HG03565 (cell line): ENCODE data around the gene SPART.
"Not testable (repeated sequence)": the region's sequence is repeated elsewhere in the genome, so short reads cannot be mapped to it uniquely, and the experiment has no call there.

Source experiments
- ATAC-seq: cut with Tn5 transposase; IDR thresholded peaks from one replicate; pipeline ENCODE4 v1.9.1; 2021; ENCODE audit warnings: mild to moderate bottlenecking, moderate library complexity; ENCODE audit not compliant: unreplicated experiment

Gene SPART

GRCh38 chr13:36355632-36356031, 9.4 kb upstream of the SPART start:
- ATAC-seq: no peak

GRCh38 chr13:36354842-36355623, 8.8 kb upstream of the SPART start:
- ATAC-seq: no peak

DNA sequence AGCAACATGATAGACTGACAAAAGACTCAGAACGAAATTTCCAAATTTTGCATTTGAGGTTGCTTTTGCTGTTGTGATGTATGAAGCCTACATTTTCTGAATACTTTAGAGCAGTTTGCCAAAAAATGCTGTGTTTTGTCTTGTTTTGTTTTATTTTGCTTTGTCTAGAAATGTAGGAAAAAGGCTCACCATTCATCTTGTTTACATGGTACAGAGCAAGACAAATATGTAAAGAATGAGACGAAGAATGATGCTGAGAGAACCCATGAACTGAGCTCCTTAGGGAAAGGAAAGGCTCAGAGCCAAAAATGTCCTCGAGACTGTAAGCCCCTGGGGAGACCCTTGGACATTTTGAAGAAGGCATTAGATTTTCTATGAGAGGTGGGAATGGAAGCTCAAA, 6.8 kb upstream of the SPART start:
- no peak for ATAC-seq

- ATAC-seq: no peak
Observed at GRCh38 chr13:36352350-36352749, 6.2 kb upstream of the SPART start.

DNA sequence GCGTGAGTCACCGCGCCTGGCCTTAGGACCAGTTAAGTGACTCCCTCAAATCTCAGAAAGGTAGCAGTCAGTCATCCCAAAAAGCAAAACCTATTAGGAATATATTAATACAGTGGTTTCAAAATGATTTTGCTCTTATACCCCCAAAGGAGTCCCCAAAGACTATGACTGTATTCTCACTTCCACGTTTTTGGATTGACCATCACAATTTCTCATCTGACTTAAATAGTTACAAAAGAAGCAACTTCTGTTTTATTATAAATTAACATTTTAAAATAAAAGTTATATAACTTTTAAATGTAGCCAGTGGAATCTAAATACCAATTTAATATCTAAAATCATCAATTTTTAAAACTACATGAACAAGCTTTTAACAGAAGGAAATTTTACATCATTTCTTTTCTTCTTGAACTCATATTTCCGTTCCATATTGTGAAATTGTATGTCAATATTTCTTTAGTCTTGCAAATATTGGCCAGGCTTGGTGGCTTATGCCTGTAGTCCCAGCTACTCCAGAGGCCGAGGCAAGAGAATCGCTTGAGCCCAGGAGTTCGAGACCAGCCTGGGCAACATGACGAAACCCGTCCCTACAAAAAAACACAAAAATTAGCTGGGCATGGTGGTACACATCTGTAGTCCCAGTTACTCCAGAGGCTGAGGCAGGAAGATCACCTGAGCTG, 1.5 kb upstream of the SPART start:
- ATAC-seq: no peak

GRCh38 chr13:36345438-36346221, 564 bp downstream of the SPART start:
- ATAC-seq: no peak

GRCh38 chr13:36344886-36345437, 1.2 kb downstream of the SPART start:
- no peak for ATAC-seq

GRCh38 chr13:36344173-36344572, 2.0 kb downstream of the SPART start:
- no peak for ATAC-seq

- ATAC-seq: no peak
Observed at GRCh38 chr13:36343766-36344165, 2.4 kb downstream of the SPART start.

- ATAC-seq: no peak
Observed at GRCh38 chr13:36342715-36343114, 3.5 kb downstream of the SPART start.

DNA sequence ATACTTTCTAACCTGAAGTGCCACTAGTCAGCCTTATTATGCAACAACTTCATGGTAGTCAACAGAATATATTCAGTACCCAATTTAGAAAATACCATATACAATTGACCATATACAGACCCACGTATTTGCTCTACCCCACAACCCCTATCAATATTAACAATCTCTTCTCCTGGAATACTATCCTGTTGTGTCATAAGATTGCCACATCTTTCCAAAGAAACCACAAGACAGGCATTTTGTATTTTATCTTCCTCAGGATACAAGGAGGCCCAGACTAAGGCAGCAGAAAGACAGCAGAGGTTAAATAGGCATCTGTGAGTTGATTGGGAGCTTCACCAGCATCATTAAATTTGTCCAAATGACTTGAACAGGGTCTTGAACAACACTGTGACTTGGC, 4.5 kb downstream of the SPART start:
- ATAC-seq: no peak

DNA sequence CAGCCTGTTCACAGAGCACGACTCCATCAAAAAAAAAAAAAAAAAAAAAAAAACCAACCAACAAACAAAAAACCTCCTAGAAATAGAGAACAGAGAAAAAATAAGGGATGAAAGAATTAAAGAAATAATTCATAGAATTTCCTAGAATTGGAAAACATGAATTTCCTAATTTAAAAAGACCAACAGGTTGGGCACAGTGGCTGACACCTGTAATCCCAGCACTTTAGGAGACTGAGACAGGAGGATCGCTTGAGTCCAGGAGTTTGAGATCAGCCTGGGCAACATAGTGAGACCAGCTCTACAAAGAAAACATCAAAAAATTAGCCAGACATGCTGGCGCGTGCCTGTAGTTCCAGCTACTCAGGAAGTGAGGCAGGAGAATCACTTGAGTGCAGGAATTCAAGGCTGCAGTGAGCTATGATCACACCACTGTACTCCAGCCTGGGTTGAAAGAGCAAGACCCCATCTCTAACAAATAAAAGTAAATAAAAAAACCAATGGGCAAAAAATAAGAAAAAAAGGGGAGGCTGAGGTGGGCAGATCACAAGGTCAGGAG, 6.5 kb downstream of the SPART start:
- no peak for ATAC-seq

DNA sequence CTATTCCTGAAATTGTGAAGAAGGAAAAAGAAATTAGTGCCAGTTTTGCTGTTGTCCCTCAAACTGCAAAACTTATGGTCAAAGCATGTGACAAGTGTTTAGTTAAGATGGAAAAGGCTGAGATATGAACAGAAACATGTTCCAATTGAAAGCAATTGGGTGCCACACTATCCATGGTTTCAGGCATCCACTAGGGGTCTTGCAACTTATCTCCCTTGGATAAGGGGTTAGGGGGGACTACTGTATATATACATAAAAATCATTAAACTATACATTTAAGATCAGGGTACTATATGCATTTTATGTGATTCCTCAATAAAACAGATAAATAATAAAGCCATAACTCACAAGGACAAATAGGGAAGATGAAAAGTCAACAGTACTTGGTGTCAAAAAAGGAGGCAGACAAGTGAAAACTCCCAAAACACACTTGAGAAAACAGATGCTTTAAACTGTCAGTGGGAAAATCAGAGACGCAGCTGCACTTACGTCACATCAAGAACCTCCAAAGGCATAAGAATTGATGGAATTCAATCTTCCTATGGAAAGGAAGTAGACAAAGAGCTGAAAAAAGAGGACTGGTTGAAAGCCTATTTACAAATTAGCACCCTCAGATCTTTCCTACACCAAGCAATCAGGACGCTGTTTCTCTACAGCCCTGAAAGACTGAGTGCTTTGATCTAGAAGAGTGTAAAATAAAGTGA, 8.1 kb downstream of the SPART start:
- ATAC-seq: no peak

- ATAC-seq: no peak
Observed at GRCh38 chr13:36332986-36333385, 13.2 kb downstream of the SPART start.

DNA sequence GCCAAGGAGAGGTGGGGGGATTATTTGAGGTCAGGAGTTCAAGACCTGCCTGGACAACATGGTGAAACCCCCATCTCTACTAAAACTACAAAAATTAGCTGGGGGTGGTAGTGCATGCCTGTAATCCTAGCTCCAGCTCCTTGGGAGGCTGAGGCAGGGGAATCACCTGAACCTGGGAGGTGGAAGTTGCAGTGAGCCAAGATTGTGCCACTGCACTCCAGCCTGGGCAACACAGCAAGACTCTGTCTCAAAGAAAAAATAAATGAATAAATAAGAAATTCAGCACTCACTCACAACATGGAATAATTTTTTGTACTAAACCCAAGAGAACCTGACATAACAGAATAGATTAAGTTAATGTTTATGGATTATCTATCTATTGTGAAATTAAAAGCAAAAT, 13.9 kb downstream of the SPART start:
- ATAC-seq: not testable (repeated sequence)

GRCh38 chr13:36331280-36331679, 14.9 kb downstream of the SPART start:
- no peak for ATAC-seq

DNA sequence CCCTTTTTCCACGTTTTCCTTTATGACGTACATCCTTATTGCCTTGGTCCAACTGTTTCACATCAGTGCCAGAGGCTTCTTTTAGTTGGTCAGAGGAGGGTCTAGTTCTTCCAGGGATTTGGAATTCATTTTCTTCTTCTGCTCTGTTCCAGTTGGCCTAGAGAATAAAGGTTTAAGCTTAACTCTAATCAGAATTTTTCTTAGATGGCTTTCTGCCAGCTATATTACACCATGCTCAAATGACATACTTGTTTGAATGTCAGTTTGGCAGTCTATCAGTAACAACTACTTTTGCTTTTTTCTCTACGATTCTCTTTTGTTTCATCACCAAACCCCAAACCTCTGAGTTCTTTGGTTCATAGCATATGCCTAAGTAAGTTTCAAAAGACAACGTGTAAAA, 16.8 kb downstream of the SPART start:
- no peak for ATAC-seq

DNA sequence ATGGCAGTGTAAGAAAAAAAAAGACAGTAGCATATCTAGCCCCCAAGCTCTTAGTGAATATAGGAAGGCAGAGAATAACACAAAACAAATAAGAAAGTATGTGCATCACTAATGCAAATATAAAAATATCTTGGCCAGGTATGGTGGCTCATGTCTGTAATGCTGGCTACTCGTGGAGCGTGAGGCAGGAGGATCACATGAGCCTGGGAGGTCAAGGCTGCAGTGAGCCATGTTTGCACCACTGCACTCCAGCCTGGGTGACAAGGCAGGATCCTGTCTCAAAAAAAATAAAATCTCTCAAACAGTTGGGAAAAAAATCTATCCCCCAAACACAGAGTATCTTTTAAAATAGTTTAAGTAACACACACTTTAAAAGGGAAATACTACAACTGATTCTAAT, 17.4 kb downstream of the SPART start:
- ATAC-seq: no peak

GRCh38 chr13:36325912-36326311, 20.3 kb downstream of the SPART start:
- no peak for ATAC-seq

GRCh38 chr13:36324881-36325280, 21.3 kb downstream of the SPART start:
- ATAC-seq: not testable (repeated sequence)
